Measurements from ENCODE around the gene TYW5.

The TYW5 gene

GRCh38 chr2:199988151-199988550 lies 32.9 kb upstream of the TYW5 start:
- Histone ChIP-seq H3K27me3 (ENCODE audit: insufficient read depth, poor library complexity, severe bottlenecking) (no peaks in the 10 kb centered on the region), H3K27ac (replicated peaks) (no peak overlapping the region), H3K4me3 (replicated peaks; ENCODE audit: insufficient read depth, low read length) (no peak overlapping the region)
- TF ChIP-seq SPI1 (IDR thresholded peaks at IDR 0.05; ENCODE audit: borderline replicate concordance, low read depth) (no peak), GABPA (IDR thresholded peaks at IDR 0.05; ENCODE audit: low read depth) (no peak), POLR2AphosphoS5 (IDR thresholded peaks at IDR 0.05; ENCODE audit: low read depth) (no peak)
- TF ChIP-seq, protein P1, sequence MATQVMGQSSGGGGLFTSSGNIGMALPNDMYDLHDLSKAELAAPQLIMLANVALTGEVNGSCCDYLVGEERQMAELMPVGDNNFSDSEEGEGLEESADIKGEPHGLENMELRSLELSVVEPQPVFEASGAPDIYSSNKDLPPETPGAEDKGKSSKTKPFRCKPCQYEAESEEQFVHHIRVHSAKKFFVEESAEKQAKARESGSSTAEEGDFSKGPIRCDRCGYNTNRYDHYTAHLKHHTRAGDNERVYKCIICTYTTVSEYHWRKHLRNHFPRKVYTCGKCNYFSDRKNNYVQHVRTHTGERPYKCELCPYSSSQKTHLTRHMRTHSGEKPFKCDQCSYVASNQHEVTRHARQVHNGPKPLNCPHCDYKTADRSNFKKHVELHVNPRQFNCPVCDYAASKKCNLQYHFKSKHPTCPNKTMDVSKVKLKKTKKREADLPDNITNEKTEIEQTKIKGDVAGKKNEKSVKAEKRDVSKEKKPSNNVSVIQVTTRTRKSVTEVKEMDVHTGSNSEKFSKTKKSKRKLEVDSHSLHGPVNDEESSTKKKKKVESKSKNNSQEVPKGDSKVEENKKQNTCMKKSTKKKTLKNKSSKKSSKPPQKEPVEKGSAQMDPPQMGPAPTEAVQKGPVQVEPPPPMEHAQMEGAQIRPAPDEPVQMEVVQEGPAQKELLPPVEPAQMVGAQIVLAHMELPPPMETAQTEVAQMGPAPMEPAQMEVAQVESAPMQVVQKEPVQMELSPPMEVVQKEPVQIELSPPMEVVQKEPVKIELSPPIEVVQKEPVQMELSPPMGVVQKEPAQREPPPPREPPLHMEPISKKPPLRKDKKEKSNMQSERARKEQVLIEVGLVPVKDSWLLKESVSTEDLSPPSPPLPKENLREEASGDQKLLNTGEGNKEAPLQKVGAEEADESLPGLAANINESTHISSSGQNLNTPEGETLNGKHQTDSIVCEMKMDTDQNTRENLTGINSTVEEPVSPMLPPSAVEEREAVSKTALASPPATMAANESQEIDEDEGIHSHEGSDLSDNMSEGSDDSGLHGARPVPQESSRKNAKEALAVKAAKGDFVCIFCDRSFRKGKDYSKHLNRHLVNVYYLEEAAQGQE (IDR thresholded peaks at IDR 0.05; ENCODE audit: insufficient replicate concordance, low read depth): no peak
- TF ChIP-seq, protein P2, sequence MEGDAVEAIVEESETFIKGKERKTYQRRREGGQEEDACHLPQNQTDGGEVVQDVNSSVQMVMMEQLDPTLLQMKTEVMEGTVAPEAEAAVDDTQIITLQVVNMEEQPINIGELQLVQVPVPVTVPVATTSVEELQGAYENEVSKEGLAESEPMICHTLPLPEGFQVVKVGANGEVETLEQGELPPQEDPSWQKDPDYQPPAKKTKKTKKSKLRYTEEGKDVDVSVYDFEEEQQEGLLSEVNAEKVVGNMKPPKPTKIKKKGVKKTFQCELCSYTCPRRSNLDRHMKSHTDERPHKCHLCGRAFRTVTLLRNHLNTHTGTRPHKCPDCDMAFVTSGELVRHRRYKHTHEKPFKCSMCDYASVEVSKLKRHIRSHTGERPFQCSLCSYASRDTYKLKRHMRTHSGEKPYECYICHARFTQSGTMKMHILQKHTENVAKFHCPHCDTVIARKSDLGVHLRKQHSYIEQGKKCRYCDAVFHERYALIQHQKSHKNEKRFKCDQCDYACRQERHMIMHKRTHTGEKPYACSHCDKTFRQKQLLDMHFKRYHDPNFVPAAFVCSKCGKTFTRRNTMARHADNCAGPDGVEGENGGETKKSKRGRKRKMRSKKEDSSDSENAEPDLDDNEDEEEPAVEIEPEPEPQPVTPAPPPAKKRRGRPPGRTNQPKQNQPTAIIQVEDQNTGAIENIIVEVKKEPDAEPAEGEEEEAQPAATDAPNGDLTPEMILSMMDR (IDR thresholded peaks at IDR 0.05; ENCODE audit: insufficient read depth, low read length): no peak
- DNase-seq (ENCODE audit: low read depth in 1 of 2, low spot score in 1 of 2): no peak

GRCh38 chr2:199987586-199987985 lies 32.3 kb upstream of the TYW5 start:
- TF ChIP-seq POLR2AphosphoS5 (IDR thresholded peaks at IDR 0.05; ENCODE audit: low read depth) (no peak), SPI1 (IDR thresholded peaks at IDR 0.05; ENCODE audit: borderline replicate concordance, low read depth) (no peak), GABPA (IDR thresholded peaks at IDR 0.05; ENCODE audit: low read depth) (no peak)
- TF ChIP-seq, protein P1 (IDR thresholded peaks at IDR 0.05; ENCODE audit: insufficient replicate concordance, low read depth): no peak
- TF ChIP-seq, protein P2 (IDR thresholded peaks at IDR 0.05; ENCODE audit: insufficient read depth, low read length): no peak
- DNase-seq (ENCODE audit: low read depth in 1 of 2, low spot score in 1 of 2): no peak
- Histone ChIP-seq H3K27me3 (ENCODE audit: insufficient read depth, poor library complexity, severe bottlenecking) (no peaks in the 10 kb centered on the region), H3K27ac (replicated peaks) (no peak overlapping the region), H3K4me3 (replicated peaks; ENCODE audit: insufficient read depth, low read length) (no peak overlapping the region)

GRCh38 chr2:199985625-199986207 lies 30.4 kb upstream of the TYW5 start:
- TF ChIP-seq, protein P1 (IDR thresholded peaks at IDR 0.05; ENCODE audit: insufficient replicate concordance, low read depth): no peak
- TF ChIP-seq, protein P2 (IDR thresholded peaks at IDR 0.05; ENCODE audit: insufficient read depth, low read length): peak; percentile 74
- TF ChIP-seq SPI1 (IDR thresholded peaks at IDR 0.05; ENCODE audit: borderline replicate concordance, low read depth) (peak; percentile 45; the same call in 1 of the 2 replicates), GABPA (IDR thresholded peaks at IDR 0.05; ENCODE audit: low read depth) (peak; percentile 85), POLR2AphosphoS5 (IDR thresholded peaks at IDR 0.05; ENCODE audit: low read depth) (no peak)
- H3K4me3 ChIP-seq (replicated peaks; ENCODE audit: insufficient read depth, low read length): no peak overlapping the region
- DNase-seq (ENCODE audit: low read depth in 1 of 2, low spot score in 1 of 2): peak; percentile 68 to 85
- 0 out of 2 replicates have a peak overlapping the region, but pooled peaks have one; percentile 21 for H3K27ac ChIP-seq (replicated peaks)
- H3K27me3 ChIP-seq (ENCODE audit: insufficient read depth, poor library complexity, severe bottlenecking): no peaks in the 10 kb centered on the region
